ENCODE measurements around the gene PPT2.
A peak's percentile ranks its signal among the peaks of the same experiment; 100 is the strongest.
"Not testable (repeated sequence)": the region's sequence is repeated elsewhere in the genome, so short reads cannot be mapped to it uniquely, and the experiment has no call there.

PPT2 gene

GRCh38 chr6:32189742-32190053 is 35.8 kb downstream of the PPT2 start:
- DNase-seq (ENCODE audit: low read depth) = no peak

DNA sequence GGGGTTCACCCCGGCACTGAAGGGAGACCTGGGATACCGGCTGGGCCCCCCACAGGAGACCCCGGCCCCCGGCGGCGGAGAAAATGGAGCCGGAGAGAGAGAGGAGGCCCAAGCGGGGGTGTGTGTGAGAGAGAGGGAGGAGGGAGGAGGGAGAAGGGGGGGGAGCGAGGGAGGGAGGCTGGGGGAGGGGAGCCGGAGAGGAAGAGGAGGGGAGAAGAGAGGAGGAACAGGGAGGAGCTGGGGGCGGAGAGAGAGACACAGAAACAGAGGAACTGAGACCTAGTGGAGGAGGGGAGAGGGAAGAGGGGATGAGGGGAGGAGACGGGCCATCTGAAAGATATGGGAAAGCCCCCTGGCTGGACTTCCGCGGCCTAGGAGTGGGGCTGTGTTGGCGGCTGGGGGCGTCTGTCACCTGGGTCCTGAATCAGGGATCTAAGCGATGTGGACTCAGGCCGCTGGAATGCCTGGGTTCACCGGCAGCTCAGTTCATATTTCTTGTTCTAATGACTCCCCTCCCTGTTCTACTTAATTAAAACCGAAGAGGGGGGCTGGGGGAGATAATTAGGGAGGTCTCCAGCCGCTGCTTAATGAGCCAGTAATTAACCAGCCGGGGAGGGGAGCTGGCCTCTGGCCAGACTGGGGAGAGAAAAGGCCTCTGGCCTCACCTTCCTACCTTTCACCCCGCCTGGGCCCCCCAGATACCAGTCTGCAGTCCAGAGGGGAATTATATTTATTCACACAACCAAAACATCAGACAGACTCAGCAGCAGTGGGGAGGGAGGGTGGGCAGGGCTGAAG is 36.3 kb downstream of the PPT2 start, which contains the start of gene PBX2:
Gene PBX2, minus strand, starts transcription at position 149 of the 798 bp plus-strand sequence. CDS start 287 bp downstream, outside the sequence.
- peak; percentile 56 for DNase-seq (ENCODE audit: low read depth)

DNA sequence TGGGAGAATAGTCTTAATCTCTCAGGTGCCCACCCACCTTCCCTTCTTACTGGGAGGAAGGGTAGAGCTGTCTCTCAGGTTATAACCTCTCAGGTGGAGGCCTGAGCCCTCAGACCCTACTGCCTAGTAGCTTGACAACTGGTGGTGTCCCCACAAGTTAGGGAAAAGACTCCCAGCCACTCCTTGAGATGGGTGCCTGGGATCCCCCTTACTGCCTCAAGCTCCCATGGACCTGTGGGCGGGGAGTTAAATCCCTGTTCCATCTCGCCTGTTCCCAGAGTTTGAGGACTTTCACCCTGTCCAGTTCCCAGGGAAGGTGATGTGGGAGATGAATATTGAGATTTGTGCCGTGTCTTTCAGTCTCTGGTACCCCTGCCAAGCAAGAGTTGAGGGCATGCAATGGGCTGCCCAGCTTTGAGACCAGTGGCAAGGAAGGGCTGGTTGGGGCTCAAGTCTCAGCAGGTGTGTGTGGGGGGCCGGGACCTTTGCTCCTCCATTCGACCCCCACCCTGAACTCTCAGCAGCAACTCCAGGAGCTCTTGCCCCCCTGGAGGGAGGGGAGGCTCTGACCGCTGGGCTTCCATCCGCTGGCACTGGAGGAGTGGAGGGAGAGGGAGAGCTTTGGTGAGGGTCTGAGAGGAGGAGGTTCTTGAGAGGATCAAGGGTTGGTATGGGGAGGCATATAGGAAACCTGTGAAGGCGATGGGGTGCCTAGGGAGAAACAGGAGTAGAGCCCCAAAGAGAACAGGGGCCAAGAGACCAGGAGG is 37.2 kb downstream of the PPT2 start:
- no peak for DNase-seq (ENCODE audit: low read depth)

GRCh38 chr6:32191696-32192607 is 38.0 kb downstream of the PPT2 start:
- DNase-seq (ENCODE audit: low read depth) = no peak

DNA sequence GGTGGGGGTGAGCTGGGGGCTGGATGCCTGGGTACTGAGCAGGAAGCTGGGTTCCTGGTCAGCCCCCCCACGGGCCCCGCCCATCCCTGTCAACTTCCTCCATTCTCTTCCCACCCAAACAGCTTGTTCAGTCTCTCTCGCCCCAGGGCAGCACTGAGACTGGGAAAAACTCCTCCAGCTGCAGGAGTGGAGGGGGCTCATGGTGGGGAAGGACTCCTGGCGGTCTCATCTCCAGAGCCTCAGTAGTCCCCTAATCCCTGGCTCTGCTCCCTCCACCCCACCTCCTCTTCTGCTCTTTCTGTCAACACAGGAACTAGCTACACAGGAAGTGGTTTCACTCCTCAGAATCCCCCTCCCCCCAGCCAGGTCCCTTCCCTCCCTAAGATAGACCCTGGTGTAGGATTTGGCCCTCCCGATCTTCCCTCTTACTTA is 38.7 kb downstream of the PPT2 start, which contains the start of gene GPSM3:
Gene GPSM3, minus strand, starts transcription at position 36 of the 432 bp plus-strand sequence. CDS start 130 bp downstream, outside the sequence.
- DNase-seq (ENCODE audit: low read depth) = no peak

DNA sequence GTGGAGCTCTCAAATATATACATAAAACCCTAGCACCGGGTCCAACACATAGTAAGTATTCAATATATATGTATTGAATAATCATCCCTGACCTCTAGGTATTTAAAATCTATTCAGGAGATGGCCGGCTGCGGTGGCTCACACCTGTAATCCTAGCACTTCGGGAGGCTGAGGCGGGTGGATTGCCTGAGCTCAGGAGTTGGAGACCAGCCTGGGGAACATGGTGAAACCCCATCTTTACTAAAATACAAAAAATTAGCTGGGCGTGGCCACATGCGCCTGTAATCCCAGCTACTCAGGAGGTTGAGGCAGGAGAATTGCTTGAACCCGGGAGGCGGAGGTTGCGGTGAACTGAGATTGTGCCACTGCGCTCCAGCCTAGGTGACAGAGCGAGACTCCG is 39.2 kb downstream of the PPT2 start:
- DNase-seq (ENCODE audit: low read depth) = not testable (repeated sequence)

GRCh38 chr6:32194388-32194787 is 40.4 kb downstream of the PPT2 start:
- no peak for DNase-seq (ENCODE audit: low read depth)

- DNase-seq (ENCODE audit: low read depth) = no peak
Observed at GRCh38 chr6:32194825-32195651, 41.1 kb downstream of the PPT2 start.

GRCh38 chr6:32195652-32195901 is 41.6 kb downstream of the PPT2 start:
- peak; percentile 95 for DNase-seq (ENCODE audit: low read depth)

- DNase-seq (ENCODE audit: low read depth) = no peak
Observed at GRCh38 chr6:32195902-32196681, 42.2 kb downstream of the PPT2 start.

- DNase-seq (ENCODE audit: low read depth) = no peak
Observed at GRCh38 chr6:32196682-32197616, 43.0 kb downstream of the PPT2 start.

DNA sequence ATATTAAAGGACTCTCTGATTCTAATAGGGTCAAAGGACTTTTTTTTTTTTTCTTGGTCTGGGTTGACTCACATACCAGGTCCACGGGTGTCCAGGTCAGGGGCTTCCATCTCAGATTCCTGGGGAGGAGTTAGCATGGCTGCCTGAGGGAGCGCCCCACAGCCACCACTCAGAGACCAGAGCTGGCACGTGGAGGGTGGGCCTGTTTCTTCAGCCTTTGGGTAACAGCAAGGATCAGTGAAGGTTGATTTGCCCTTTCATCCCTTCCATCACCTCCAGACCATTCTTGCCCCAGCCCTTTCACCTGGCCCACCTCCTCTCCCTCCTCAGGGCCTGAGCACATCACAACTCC is 44.4 kb downstream of the PPT2 start:
- no peak for DNase-seq (ENCODE audit: low read depth)

DNA sequence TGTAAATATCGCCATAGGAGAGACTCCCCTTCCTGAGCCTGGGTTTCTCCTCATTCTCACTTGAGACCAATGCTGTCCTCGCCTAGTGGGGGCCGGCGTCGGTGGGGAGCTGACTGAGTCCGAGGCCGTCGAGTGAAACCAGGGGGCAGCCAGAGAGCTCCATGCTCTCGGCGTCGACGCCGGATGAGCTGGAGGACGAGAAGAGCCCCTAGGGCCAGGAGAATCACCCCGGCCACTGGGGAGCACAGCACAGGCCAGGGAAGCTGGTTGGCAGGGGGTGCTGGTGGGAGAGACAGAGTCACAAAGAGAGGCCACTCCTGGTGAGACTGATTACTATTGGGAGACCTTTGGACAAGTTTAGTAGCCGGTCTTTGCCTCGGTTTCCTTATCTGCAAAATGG is 44.9 kb downstream of the PPT2 start:
- DNase-seq (ENCODE audit: low read depth) = no peak

- no peak for DNase-seq (ENCODE audit: low read depth)
Observed at GRCh38 chr6:32200711-32201475, 47.0 kb downstream of the PPT2 start.

GRCh38 chr6:32202186-32202585 is 48.2 kb downstream of the PPT2 start:
- DNase-seq (ENCODE audit: low read depth) = no peak

GRCh38 chr6:32203426-32204267 is 49.7 kb downstream of the PPT2 start:
- no peak for DNase-seq (ENCODE audit: low read depth)

- DNase-seq (ENCODE audit: low read depth) = no peak
Observed at GRCh38 chr6:32204268-32204715, 50.4 kb downstream of the PPT2 start.

- DNase-seq (ENCODE audit: low read depth) = no peak
Observed at GRCh38 chr6:32208996-32209395, 55.1 kb downstream of the PPT2 start.

Data from HS-5 (cell line).